Suppressor macrophage treated with lipopolysaccharide for 1 hour (primary cell): ENCODE measurements around the gene PRKCQ.
"Not testable (repeated sequence)": the region's sequence is repeated elsewhere in the genome, so short reads cannot be mapped to it uniquely, and the experiment has no call there.

Experiments used
- DNase-seq, 3 donors: peaks; one replicate each; pipeline ENCODE4 v3.0.0-alpha.2; 2020 to 2022

PRKCQ gene

DNA sequence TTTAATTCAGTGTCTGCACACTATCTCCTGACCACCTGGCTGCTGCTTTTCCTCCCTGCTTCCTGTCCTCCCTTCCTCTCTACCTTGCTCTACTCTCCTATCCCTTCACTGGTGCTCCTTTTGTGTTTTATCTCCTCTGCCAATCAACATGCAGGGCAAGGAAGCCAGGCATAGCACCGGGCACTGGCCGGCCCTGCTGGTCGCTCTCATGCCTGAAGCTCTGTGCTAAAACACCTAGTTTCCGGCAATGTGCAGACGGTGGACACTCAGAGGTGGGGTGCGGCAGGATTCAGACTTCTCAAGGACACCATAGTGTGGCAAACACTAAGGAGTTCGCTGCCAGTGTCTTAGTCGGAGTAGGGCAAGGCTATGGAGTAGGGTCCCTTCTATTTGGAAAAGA, 177.1 kb downstream of the PRKCQ start:
- no peak for DNase-seq

DNA sequence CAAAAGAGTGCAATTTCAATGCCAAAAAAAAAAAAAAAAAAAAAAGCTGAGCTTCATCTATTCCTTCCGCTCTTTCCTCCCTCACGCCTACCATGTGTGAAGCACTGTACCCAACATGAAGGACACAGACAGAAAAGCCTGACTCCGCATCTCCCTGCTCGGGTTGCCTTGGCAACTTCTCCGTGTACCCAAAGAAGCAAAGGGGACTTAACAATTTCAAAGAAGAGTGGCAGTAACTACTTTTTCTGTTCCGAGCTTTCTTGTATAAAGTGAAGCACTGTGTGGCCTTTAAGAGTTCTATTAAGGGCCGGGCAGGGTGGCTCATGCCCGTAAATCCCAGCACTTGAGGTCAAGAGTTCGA, 177.7 kb downstream of the PRKCQ start:
- DNase-seq, result no peak

DNA sequence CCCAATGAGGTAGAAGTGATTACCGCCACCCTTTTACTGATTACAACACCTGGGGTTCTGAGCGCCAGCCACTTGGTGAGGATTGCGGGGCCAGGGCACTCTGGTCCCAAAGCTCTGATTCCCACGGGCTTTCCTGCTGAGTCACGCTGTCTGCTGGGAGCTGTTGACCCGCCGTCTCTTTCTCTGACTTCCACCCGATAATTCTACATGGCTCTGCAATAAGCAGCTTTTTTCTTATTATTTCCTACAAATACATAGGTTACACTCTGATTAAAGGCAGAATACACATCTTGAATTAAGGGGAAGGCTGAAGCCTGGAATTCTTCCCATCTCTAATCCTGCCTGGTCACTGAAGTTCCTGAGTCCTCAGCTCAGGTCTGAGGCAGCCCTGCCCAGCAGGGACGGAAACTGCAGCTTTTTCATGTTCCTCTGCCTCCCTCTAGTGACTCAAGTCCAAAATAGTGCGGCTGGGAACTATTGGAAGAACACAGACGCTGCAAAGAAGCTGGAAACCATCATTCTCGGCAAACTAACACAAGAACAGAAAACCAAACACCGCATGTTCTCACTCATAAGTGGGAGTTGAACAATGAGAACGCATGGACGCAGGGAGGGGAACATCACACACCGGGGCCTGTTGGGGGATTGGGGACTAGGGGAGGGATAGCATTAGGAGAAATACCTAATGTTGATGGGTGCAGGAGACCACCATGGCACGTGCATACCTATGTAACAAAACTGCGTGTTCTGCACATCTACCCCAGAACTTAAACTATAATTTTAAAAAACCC, 178.3 kb downstream of the PRKCQ start:
- peak; percentile 88 to 93 (median 92) for DNase-seq

DNA sequence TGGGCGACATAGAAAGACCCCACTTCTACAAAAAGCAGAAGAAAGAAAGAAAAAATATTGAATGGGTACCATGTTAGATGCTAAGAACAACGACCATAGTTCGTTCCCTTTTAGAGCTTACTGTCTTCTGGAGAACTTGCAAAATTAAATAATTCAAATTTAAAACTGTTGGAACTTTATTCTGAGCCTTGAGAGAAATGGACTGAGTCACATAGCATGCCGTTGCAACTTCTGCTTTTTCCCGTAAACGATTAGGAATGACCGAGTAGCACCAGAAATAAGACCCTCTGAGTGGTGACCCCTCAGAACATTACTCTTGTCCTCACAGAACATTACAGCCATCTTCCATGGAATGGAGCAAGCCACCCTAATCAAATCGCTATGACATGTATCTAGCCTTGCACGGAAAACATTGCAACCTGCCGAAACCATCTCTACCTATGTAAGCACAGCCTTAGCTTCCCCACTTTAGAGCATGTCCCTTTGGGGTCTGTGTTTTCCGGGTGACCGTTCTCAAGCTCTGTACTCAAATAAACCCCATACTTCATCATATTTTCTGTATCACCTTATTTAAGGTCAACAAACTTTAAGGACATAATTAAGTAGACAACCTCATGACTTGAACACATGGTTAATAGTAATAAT, 179.1 kb downstream of the PRKCQ start:
- peak; percentile 42 to 80 (median 66) for DNase-seq

DNA sequence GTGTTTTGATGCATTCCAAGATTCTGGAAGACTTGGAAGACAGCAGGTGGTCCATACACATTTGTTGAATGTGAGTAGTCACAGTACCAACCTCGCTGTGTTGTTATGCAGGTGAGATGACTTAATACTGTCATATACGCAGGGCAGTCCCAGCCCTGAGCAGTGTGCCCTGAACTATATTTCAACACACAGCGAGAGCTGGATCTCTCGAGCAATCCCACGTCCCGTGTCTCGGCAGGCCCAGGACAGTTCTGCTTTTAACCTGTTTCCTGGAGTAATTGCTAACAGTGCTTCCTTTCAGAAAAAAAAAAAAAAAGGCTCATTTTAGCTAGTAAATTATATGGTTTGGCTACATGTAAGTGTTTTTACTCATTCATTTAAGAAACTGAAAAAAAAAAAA, 179.7 kb downstream of the PRKCQ start:
- peak; percentile 63 to 69 (median 68) for DNase-seq

DNA sequence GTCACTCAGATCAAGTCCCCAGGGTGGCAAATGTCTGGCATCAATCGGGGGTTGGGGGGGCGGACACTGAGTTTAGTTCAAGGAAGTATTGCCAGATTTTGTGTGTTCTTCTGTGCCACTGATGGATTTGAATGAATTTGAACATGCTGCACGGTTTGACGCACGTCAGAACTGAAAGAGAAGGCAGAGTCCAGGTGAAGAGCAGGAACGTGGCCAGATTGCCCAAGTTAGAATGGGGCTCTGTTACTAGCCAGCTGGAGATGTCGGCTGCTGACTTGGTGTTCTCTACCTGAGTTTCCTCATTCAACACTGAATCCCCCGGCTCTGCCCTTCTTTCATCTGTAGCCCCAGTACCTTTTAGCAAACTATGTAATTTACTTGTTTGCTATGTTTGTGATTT, 180.2 kb downstream of the PRKCQ start:
- no peak for DNase-seq

DNA sequence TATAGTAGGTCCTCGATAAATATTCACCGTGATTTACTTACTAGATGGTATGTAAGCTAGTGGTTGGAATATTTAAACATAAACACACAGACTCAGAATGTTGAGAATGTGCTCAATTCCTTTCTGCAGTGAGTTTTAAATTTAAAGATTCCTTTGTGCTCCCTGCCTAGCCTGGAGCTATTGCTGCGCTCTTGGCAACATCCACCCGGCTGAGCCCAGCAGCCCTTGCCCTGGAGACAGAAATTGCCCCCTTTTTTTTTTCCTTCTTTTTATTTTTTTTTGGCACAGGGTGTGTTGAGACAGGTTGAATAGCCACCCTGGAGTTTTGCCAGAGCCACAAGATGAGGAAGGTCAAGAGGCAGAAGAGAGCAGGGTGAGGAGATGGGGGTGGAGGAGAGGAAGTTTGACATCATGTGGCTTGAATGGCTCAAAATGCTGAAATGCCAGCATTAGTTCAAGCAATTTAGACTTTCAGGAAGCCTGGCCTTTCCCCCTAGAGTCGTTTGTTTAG, 180.8 kb downstream of the PRKCQ start:
- DNase-seq, result peak; percentile 75 to 89 (median 81)

DNA sequence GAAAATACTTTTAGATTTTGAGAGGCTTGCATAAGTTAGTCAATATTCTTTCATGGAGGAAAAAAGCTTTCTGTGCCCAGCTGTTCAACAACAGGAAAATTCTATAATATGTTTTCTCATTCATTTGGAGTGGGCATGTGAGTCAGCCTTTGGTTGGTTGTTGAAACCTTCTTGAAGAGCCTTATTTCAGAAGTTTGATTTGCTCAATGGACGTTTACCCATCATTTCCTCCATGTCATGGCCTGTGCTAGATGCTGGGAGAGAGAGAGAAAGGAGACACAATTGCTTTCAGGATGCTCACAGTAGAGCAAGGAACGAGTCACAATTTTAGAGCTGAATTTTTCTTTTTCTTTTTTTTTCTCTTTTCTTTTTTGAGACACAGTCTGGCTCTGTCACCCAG, 181.7 kb downstream of the PRKCQ start:
- peak; percentile 52 to 81 (median 66) for DNase-seq

DNA sequence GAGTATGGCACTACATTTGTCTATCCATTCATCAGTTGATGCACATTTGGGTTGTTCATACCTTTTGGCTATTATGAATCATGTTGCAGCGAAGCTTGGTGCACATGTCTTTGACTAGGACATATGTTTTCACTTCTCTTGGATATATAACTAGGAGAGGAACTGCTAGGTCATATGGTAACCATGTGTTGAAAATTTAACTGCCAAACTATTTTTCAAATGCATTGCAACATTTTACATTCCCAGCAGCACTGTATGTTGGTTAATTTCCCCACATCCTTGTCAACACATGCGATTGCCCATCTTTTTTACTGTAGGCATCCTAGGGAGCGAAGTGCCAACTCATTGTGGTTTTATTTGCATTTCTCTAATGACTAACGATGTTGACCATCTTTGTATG, 183.4 kb downstream of the PRKCQ start:
- peak; percentile 76 to 96 (median 86) for DNase-seq

DNA sequence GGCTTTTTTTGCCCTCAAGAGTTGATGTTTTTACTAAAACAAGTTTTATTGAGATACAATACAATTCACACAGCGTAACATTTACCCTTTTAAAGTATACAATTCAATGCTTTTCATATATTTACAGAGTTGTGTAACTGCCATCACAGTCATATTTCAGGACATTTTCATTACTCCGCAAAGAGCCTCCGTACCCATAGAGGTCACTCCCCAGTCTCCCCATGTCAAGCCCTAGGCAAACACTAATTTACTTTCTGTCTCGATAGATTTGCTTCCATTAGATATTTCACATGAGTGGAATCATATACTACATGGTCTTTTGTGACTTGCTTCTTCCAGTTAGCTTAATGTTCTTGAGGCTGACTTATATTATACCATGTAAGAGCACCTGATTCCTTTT, 183.8 kb downstream of the PRKCQ start:
- peak in 2 of 3 donors; percentile 38 to 41 for DNase-seq

DNA sequence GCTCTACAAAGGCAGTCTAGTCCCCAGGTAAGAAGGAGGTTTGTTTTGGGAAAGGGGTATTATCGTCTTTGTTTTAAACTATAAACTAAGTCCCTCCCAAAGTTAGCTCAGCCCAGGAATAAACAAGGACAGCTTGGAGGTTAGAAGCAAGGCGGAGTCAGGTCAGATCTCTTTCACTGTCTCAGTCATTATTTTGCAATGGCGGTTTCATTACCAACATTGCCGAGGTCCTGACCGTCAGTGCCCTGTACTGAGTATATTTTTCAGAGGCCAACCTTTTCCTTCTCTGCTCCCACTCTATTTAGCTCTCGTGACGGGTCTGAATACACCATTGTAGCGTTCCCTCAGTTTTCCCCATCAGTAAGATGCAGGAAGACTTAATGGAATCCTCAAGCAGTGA, 184.5 kb downstream of the PRKCQ start:
- no peak for DNase-seq

DNA sequence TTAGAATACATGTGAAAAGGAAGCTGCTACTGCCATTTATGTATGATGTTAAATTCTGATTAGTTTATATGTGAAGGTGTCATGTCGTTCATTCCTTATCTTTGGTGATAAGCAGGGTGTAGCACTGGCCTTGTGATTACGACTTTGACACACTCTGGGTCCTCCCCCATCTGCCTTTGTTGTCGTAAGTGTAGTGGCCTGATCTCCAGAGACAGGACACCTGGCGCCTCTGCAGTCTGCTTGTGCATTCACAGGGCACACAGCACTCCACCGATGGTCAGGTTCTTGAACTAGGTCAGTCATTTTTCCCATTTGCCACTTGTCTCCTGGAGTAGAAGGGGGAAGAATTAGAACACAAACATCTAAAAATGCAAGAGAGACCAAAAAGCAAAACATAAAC, 186.0 kb downstream of the PRKCQ start:
- no peak for DNase-seq

DNA sequence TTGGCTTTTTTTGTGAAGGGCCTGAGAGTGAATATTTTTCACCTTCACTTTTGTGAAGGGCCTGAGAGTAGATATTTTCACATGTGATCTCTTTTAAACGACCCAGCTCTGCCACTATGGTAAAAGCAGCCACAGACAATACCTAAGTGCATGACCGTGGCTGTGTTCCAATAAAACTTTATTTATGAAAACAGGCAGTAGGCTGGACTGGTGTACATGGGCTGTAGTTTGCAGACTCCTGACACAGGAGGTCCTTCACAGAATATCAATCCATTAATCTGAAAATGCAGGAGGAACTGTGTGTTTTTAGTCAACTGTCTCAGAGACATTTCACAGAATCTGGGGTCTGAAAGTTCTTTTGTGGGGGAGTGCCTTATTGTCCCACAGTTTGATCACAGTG, 186.9 kb downstream of the PRKCQ start:
- no peak for DNase-seq

DNA sequence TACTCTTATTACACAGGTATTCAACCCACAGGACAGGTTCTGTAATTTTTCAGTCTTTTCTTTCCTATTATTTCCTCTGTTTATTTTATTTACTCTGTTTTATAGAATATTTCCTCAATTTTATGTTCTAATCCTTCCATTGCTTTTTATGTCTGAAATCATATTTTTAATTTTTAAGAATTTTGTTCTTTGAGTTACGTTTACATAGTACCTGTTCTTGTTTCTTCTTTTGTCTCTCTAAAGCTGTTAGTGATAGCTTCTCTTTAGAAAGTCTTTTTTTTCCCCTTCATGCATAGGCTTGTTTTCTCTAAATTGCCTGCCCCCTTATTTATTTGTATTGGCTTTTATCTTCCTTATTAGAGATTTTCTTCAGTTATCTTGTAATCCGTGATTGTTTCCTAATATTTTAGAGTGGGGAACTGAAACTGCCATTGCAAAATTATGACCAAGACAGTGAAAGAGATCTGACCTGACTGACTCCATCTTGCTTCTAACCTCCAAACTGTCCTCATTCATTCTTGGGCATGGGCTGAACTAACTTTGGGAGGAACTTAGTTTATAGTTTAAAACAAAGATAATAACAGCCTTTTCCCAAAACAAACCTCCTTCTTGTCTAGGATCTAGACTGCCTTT, 189.7 kb downstream of the PRKCQ start:
- peak in 2 of 3 donors; percentile 50 to 56 for DNase-seq

DNA sequence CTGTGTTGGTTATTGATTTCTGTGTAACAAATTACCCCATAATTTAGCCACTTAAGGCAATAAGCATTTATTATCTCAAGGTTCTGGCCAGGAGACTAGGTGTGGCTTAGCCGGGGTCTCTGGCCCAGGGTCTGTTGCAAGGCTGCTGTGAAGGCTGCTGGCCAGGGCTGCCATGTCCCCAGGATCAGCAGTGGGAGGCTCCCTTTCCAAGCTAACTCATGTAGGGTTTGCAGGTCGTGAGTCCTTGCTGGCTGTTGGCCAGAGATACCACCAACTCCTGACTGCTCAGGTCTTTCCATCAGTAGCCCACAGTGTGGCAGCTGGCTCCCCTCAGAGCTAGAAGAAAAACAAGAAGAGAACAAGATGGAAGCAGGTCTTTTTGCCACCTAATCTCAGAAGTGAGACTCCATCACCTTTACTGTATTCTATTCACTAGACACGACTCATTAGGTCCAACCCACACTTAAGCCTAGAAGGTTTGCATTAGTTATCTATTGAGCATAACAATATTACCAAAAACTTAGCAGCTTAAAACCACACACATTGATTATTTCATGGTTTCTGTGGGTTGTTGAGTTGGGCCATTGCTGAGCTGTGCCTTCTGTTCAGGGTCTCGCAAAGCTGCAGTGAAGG, 191.7 kb downstream of the PRKCQ start:
- DNase-seq, result no peak

DNA sequence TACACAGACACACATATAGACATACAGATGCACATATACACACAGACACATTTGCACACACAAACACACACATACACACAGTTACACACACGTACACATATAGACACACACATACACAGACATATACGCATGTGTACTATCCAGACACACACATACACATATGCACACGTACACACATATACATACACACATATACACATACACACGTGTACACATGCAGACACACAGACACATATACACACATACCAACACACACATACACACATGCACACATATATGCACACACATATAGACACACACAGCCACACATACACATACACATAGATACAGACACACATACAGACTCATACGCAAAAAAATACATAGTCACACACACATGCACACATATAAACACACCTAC, 193.1 kb downstream of the PRKCQ start:
- DNase-seq, result no peak

DNA sequence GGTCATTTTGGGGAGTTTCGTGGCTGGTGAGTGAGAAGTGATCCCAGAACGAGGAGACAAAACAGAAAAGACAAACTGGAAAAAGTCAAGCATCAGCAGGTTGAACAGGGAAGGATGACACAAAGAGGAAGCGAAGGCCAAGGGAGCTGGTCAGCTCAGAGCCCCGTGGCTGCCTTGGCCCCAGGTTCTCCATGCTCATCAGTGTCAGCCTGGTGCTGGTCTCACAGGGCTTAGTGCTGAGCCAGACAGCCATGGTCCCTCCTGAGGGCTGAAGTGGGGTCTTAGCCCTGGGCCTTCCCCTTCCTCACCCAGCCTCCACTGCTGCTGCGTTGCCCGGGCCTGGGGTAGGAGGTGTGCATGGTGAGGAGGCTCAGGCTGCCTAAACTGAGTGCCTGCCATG, 193.7 kb downstream of the PRKCQ start:
- DNase-seq, result peak; percentile 79 to 81 (median 80)

DNA sequence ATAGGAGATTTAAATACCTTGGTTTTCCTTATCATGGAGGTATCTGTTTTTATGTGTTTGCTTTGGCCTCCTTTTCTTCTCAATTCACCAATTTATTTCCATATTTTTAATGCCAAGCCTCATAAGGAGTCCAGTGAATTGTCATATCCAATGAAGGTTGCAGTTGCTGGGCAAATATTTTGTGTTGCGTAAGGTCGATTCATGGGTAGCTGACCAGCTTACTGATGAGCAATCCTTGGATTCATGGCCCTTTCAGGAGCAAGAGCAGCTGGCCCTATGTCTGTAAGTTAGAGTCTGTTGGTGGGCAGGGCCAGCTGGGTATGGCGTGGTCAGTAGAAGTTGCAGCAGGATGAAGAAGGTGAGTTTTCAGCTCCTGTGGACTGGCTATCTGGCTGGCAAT, 194.4 kb downstream of the PRKCQ start:
- peak; percentile 71 to 88 (median 84) for DNase-seq

DNA sequence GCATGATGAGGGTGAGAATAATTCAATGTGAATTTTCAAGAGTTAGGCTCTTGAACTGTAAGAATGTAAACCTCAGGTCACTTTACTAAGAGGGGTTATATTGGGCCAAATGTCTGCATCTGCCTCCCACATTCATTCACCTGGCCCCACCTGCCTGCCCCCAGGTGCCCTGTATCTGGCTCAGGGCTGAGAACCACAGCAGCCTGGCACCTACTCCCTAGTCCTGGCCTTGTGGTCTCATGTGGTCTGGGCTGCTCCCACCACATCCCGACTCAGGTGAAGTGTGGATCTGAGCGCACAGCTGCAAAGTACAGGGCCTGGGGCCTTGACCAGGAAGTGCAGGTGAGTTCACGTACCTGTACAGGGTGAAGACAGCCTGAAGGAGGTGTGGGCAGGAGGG, 195.2 kb downstream of the PRKCQ start:
- no peak for DNase-seq

DNA sequence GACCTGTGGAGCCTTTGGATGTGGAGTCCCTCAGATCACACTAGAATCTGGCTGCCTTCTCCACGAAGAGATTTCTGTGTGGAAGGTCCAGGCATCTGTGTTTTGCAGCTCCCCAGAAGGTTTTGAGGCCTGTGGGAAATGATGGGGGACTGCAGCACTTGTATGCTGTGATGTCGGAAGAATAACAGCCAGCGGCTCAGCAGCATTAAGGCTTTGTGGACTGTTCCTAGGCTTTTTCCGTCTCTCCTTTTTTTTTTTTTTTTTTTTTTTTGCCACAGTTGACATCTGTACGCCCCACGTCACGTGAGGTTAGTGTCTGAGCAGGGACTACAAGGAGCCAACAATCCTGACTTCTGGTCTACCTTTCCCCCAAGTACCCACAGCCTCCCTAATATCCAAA, 196.0 kb downstream of the PRKCQ start:
- DNase-seq, result no peak

DNA sequence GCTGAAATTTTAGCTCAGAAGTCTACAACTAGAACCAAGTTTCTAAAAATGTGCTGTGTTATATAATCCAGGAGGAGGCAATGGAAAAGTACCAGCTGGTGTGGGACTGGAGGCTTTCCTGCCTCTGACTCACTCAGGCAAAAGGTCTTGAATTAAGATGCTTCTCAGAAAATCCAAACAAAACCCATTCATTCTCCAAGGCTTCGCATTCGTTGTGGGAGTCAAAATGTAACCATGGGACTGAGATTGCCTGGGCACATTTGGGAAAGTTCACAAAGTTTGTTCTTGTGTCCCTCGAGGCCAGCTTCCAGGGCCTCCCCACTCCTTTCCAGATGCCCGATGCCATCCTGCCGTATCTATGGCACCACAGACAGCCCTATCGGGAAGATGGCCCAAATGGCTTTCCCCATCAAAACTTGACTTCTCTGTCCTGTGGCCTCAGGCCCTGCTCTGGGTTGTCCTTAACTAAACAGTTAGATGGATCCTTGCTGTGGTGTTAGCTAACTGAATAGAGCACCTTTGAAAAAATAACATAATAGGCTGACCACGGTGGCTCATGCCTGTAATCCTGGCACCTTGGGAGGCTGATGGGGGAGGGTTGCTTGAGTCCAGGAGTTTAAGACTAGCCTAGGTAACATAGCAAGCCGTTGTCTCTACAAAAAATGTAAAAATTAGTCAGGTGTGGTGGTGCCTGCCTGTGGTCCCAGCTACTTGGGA, 196.8 kb downstream of the PRKCQ start:
- DNase-seq, result peak in 2 of 3 donors; percentile 30

DNA sequence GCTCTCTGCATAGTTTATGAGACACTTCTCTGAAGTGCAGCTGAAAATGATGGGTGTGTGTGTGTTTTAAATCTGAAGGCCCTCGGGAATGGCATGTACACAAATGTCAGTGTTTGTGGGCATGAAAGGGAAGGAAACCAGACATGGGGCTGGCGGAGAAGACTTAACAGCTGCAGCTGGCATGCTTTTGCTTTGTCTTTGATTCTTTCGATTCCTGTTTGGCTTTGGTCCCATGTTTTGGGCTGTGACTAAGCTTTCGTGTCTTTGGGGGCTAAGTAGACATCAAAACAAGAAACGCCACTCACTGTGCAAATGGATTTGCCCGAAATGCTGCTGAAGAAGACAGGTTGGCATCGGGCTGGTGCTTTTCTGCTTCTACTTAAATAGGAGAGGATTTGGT, 198.0 kb downstream of the PRKCQ start:
- DNase-seq, result peak; percentile 73 to 81 (median 78)

DNA sequence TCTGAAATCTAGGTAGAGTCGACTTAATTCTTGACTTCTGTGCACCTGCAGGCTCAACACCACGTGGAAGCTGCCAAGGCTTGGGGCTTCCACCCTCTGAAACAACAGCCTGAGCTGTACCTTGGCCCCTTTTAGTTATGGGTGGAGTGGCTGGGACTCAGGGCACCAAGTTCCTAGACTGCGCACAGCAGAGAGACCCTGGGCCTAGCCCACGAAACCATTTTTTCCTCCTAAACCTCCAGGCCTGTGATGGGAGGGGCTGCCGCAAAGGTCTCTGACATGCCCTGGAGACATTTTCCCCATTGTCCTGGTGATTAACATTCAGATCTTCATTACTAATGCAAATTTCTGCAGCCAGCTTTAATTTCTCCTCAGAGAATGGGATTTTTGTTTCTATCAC, 199.6 kb downstream of the PRKCQ start:
- DNase-seq, result not testable (repeated sequence)
